ENCODE data around the gene CEP192. TPM values are rescaled to one million over a fixed set of nuclear protein-coding genes. Genes with fewer than 3 reads are reported as not detected.
"Not testable (repeated sequence)": the region's sequence is repeated elsewhere in the genome, so short reads cannot be mapped to it uniquely, and the experiment has no call there.

Gene CEP192, protein sequence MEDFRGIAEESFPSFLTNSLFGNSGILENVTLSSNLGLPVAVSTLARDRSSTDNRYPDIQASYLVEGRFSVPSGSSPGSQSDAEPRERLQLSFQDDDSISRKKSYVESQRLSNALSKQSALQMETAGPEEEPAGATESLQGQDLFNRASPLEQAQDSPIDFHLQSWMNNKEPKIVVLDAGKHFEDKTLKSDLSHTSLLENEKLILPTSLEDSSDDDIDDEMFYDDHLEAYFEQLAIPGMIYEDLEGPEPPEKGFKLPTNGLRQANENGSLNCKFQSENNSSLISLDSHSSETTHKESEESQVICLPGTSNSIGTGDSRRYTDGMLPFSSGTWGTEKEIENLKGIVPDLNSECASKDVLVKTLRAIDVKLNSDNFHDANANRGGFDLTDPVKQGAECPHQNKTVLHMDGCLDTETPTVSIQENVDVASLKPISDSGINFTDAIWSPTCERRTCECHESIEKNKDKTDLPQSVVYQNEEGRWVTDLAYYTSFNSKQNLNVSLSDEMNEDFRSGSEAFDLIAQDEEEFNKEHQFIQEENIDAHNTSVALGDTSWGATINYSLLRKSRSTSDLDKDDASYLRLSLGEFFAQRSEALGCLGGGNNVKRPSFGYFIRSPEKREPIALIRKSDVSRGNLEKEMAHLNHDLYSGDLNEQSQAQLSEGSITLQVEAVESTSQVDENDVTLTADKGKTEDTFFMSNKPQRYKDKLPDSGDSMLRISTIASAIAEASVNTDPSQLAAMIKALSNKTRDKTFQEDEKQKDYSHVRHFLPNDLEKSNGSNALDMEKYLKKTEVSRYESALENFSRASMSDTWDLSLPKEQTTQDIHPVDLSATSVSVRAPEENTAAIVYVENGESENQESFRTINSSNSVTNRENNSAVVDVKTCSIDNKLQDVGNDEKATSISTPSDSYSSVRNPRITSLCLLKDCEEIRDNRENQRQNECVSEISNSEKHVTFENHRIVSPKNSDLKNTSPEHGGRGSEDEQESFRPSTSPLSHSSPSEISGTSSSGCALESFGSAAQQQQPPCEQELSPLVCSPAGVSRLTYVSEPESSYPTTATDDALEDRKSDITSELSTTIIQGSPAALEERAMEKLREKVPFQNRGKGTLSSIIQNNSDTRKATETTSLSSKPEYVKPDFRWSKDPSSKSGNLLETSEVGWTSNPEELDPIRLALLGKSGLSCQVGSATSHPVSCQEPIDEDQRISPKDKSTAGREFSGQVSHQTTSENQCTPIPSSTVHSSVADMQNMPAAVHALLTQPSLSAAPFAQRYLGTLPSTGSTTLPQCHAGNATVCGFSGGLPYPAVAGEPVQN (N-terminal part only)
- 34.4 TPM for total RNA-seq

DNA sequence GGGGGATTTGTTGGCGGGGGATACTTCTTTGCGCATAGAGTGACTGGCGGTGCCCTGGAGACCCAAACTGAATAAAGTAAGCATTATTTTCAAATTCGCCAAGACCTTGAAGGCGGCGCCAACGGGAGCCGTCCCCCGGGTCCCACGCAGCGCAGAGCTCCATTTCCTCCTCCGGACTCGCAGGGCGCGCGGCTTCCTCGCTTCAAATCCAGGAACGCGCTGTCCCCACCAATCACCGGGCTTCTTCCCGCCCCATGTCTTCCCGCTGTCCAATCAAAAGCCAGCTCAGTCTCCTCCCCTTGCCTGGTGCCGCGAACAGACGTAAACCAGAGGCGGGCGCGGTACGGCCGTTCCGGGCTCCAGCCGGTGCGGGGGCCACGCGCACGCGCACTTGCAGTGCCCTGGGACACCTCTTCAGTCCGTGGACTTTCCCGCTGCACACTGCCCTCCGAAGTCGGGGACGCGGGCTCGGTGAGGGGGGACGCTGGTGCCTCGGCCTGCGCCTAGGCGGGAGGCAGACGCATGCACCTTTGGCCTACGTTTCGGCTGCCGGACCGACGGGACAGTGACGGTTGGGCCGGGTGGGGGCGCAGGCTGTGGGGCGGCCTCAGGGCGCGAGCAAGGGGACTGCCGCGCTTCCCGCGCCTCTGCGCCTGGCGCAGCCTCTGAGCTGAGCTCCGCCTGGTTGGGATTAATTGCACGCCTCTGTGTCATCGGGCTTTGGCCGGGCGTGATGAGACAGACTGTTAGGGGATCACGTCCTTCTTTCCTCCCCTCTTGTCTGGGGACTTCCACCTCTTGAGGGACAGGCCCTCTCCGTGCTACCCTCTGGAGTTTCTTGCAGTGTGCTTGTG is at the start of gene CEP192:
CEP192 (plus strand) TSS at position 396 of the 854 bp plus-strand sequence. CDS start 8,063 bp downstream, outside the sequence.
- peak; percentile 99 for DNase-seq

DNA sequence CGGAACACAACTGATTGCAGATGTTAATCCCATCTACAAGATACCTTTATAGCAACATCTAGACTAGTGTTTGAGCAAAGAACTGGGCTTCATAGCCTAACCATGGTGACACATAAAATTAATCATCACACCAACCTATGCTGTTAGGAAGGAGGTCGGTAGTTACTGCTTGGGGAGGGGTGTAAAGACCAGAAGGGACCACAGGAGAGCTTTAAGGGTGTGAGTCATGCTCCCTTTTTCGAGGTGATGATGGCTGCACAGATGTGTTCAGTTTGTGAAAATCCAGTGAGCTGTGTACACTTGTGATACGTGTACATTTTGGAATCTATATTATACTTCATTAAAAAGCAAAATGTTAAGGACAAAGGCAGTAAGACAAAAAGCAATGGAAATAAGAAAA is 47.9 kb upstream of the CEP192 start:
- DNase-seq, result no peak

DNA sequence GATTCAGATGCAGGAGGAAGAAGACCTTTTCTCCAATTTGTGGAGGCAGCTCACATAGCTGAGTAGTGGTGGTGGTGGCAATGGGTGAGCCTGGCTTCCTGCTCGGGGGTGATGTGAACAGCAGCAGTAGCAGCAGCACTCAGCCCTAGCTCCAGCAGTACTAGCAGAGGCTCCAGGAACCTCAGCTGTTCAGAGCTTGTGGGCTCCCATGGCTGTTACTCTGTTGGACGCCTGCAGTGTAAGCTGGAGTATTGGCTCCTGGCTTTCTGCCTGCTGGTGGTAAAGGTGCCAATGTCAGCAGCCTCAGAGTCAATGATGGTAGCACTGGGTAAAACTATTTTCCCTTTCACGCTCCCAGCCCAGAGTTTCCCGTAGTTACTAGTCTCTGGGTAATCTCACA is 46.5 kb upstream of the CEP192 start:
- DNase-seq, result no peak

DNA sequence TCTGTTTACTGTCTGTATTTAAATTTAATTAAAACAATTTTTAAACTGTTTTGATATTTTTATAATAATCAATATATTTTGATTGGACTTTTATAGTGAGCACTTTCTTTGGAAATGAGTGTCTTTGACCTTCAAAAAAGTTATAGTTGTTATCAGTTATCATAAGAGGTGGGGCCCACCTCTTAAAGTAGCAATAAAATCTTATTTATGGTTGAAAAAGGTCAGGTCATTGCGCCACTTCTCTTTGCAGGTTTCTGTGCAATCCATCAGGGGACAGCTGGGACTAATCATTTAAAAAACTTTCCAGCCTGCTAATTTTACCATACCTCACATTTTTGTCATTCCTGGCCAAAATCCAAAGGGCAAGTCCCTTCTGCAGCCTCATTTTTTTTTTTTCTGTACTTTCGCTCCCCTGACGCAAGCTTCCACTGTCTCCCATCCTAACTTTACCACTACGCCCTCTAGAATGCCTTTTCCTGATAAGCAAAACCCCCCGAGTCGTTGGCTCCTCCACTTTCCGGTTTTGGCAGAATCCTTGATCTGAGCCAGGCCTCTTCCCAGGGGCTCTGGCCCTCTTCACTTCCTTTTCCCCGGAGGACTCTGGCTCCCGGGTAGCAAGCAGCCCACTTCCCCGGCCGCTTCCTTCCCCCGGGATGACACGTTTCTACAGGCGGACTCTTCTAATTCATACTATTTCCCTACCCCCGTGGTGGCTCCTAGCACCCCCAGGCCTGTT is 44.4 kb upstream of the CEP192 start:
- peak; percentile 24 for DNase-seq

DNA sequence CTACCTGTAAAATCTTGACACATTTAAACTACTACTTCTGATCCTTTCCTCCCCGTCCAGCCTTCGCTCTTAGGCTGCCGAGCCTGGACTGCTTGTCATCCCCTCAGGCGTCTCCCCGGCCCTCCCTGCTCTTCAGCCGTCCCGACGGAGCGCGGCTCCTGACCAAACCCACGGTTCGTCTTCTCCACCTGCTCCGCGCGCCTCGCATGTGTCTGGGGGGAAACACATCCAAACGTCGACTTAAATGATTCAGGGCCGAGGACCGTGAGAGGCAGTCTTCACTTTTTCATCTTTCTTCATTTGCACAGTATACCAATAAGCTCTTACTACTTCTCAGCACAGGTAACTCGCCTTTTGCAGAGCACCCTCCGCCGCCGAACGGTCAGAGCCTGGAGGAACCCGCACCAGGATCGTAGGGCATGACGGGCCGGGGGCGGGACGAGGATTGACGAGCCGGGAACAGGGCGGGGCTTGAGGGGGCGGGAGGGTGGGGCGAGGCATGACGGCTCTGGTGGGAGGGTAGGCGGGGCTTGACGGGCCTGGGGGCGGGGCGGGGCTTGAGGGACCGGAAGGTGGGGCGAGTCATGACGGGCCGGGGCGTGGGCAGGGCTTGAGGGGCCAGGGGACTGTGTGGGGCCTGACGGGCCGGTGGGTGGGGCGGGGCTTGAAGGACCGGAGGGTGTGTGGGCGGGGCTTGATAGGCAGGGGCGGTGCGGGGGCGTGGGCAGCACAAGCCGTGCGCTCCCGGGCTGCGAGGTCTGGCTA is 43.7 kb upstream of the CEP192 start, which contains the start of gene SEH1L:
SEH1L (plus strand) TSS at position 727 of the 765 bp plus-strand sequence. CDS start 111 bp downstream, outside the sequence.
- peak; percentile 98 for DNase-seq

DNA sequence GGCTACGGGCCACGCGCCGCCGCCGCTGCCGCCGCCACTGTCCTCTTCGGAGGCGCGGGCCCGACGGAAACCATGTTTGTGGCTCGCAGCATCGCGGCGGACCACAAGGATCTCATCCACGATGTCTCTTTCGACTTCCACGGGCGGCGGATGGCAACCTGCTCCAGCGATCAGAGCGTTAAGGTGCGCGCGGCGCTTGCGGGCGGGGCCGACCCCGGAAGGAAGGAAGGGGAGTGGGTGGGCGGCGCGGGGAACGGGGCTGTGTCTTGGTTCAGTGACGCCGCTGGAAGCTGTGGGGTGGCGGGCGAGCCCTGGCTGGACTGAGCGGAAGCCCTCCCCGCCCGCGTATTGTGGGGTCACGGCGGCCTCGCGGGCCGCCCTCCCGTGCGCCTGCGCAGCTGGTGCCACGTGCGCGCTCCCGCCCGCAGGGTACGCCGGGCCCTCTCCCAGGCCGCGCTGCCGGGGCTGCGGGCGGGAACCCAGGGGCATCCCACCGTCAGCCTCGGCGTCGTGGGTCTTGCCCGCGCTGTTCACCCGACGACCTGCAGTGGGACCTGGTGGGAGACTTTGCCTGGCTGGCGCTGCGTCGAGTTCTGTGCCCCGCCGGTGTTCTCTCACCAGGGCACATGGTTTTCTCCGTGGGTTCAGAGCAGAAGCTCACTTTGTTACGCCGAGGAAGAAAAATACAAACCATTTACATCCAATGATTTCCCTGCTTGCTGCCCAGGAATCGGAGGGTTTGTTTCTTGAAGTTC is 42.9 kb upstream of the CEP192 start:
- DNase-seq, result peak; percentile 93

DNA sequence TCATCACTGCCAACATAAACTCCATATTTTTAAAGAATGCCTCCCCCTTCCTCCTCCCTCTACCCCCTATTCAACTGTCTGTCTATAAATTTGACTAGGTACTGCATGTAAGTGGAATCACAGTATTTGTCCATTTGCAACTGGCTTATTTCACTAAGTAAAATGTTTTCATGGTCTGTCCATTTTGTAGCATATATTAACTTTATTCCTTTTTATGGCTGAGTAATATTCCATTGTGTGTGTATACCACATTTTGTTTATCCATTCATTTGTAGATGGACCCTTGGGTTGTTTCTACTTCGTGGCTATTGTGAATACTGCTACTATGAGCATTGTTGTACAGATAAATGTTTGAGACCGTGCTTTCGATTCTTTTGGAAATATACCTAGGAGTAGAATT is 32.7 kb upstream of the CEP192 start:
- DNase-seq, result no peak

DNA sequence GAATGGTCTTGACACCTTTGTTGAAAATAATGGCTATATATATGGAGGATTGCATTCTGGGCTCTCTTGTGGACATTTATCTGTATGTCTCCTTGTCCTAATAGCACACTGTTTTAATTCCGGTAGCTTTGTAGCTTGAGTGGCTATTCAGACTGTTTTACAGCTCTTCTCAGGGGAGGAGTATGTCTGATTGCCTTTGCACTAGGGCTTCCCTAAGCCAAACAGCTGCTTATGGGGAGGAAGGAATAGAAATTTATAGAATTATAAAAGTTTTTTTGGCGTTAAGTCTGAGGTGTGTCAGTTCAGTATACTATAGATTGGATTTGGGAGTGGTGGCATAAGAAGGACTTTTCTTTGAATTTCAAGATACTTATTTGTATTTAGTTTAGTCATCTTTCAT is 30.8 kb upstream of the CEP192 start:
- no peak for DNase-seq

DNA sequence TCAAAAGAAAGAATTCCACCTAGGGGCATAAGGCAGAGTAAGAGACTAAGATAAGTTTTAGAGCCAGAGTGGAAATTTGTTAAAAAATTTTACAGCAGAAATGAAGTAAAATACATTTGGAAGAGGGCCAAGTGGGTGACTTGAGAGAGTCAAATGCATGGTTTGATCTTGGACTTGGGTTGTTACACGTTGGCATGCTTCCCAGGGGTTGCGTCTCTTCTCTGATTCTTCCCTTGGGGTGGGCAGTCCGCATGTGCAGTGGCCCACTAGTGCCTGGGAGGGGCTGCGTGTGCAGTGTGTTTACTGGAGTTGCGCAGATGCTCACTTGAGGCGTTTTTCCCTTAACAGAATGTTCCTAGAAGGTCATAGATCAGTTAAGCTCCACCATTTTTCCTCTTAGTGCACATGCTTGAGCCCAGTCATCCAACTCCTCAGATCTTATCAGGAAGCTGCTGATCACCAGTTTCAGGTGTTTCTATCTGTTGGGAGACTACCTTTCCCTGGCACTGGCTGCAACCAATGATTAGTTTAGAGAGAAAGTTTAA is 30.2 kb upstream of the CEP192 start:
- DNase-seq, result no peak

DNA sequence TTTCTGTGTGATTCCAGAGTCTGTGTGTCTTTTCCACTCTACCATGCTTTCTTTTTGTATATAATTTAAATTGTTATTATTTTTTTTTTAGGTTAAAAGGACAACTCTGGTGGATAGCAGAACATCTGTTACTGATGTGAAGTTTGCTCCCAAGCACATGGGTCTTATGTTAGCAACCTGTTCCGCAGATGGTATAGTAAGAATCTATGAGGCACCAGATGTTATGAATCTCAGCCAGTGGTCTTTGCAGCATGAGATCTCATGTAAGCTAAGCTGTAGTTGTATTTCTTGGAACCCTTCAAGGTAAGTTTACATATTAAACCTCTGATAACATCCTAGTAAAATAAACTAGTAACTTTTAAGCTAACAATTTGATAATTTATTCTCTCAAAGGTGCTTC is 28.1 kb upstream of the CEP192 start:
- DNase-seq, result no peak

DNA sequence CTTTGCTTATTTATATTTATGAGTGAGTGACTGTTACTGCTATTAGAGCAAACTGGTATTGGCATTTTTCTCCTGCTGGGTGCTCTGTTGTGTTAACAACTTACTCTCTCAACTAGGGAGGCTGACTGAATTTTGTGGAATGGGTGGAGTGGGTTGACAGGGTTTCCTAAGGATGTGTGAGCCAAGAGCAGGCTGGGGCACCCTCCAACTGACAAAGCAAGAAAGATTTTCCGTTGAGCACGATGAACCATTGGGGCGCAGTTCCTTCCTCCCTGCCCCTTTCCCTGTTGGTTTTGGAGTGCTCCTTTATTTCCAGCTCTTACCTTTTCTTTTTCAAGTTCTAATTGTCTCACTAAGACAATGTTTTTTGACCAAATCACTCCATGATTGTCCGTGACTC is 23.0 kb upstream of the CEP192 start:
- no peak for DNase-seq

DNA sequence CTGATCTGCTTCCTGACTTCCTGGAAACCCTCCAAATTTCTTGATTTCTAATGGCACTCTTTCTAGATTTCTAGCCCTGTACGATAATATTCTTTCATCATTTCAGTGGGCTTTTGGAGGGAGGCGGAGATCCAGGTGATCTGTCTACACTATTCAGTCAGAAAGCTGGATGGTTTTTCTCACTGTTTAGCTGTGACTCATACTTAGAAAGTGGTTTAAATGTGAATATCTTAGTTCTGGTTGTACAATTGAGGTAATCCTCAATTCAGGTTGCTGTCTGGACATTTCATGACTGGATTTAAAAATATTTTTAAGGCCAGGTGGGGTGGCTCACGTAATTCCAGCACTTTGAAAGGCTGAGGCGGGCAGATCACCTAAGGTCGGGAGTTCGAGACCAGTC is 22.5 kb upstream of the CEP192 start:
- no peak for DNase-seq

DNA sequence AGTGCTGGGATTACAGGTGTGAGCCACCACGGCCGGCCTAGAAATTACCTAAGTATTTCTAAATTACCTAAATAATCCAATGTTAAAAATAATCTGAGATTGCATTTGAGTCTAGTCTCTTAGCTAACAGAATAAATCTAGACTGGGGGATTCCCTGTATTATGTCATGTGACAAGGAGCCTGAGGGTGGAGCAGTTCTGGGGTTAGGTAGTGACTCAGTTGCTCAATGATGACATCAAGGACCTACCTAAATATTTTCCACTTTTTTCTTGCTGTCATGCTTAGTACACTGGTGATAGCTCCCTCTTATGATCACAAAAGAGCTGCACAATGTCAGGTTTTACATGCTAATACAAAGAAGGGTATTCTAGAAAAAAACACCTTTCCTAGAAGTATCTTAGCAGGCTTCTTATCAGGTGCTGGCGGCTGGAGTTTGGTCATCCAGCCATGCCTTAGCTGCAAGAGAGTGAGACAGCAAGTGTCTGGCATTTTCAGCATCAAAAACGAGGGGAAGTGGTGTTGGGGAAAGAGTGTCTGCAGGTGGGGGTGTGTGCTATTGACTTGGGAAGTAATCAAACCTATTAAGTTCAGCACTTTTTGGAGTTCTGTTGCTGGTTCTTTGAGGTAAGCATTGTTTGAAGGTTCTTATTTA is 17.5 kb upstream of the CEP192 start:
- no peak for DNase-seq

DNA sequence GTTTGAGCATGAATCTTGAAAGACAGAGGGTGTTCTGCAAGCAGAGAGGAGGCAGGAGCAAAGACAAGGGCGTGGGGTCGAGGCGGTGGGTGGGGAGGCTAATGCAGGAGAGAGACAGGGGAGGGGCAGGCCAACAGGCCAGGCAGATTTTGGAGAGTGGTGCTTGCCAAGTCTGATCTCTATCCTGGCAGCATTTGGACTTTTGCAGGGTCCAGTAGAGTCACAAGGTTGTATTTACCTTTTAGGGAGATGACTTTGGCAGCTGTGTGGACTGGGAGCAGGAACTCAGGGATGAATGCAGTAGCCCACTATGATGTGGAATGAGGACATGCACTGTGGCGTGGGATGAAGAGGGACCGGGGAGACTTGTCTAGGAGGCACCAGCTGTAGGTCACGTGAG is 15.7 kb upstream of the CEP192 start:
- DNase-seq, result no peak

DNA sequence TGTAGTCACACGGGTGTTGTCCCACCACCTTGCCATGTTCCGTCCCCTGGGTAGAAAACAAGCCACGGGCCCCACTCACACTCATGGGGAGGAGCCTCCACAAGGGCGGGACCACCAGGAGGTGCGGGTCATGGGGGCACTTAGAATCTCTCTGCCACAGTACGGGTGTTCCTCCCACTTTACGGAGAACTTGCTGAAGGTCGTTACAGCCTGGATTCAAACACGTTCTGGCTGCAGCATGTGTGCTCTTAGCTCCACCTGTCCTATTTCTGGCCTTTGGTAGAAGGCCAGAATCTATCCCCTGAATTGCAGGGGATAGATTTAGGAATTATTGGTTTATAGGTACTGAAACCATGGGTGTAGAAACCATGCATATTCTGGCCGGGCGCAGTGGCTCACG is 14.9 kb upstream of the CEP192 start:
- no peak for DNase-seq

DNA sequence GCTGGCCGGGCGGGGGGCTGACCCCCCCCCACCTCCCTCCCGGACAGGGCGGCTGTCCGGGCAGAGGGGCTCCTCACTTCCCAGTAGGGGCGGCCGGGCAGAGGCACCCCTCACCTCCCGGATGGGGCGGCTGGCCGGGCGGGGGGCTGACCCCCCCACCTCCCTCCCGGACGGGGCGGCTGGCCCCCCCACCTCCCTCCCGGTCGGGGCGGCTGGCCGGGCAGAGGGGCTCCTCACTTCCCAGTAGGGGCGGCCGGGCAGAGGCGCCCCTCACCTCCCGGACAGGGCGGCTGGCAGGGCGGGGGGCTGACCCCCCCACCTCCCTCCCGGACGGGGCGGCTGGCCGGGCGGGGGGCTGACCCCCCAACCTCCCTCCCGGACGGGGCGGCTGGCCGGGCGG is 11.1 kb upstream of the CEP192 start:
- DNase-seq, result not testable (repeated sequence)

DNA sequence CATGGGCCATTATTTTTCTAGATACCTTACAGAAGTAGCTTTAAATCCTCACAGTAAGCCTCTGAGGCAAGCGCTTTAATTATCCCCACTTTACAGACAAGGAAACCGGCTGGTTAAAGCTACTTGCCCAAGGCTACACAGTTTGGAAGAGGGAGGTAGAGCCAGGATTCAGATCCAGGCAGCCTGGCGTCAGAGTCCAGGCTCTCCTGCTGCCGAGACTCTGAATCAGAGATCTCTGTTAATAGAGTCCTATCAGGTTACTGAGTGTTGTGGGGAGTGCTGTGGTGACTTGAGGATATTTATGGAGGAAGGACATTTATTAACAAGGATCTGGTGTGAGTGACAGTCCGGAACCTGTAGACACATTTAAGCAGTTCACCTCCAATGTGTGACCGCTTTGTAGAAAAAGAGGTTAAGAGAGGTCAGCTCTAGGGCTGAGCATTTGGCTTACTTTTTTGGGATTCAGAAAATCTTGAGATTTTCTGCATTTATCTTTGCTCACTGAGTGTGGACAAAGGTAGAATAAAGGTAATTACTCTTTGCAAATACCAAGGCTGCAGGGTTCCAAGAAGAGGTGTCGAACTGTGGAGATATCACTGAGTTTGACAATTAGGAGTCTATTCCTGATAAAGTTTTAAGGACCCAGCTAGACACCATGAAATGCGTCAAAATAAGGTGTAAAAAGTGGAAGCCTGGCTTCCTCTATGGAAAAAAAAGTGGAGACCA is 1.6 kb upstream of the CEP192 start:
- DNase-seq, result no peak

DNA sequence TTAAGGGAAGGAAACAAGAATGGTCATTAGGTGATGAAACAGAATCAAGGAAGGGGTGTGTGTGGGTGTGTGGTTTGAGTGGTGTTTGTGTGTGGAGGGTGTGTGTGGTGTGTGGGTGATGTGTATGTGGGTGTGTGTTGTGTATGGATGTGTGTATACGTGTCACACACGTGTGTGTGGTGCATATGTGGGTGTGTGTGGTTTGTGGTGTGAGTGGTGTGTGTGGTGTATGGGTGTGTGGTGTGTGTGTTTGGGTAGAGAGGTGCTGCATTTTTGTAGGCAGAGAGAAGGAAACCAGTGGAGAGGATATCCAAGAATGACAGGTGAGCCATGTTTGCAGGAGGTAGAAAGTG is 1.1 kb upstream of the CEP192 start:
- DNase-seq, result no peak
